ENCODE data around the gene PGAM2.

PGAM2 gene

DNA sequence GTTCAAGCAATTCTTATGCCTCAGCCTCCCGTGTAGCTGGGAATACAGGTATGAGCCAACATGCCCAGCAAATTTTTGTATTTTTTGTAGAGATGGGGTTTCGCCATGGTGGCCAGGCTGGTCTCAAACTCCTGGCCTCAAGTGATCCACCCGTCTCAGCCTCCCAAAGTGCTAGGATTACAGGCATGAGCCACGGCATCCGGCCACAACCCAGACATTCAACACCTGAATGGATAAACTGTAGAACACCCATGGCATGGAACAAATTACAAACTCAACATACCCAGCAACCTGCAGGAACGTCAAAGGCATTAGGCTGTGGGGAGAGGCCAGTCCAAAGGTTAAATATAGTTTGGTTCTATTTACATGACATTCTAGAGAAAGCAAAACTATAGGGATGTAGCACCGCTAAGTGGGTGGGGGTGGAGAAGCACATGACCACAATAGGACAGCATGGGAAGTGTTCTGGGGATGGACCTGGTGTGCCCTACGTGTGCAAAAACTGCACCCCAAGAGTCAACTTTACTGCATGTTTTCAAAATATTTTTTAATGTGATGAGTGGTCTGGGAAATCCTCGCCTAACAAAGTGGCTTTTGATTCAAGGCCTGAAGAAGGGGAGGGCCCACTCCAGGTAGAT is 6.5 kb upstream of the PGAM2 start:
- TF ChIP-seq, protein P1, sequence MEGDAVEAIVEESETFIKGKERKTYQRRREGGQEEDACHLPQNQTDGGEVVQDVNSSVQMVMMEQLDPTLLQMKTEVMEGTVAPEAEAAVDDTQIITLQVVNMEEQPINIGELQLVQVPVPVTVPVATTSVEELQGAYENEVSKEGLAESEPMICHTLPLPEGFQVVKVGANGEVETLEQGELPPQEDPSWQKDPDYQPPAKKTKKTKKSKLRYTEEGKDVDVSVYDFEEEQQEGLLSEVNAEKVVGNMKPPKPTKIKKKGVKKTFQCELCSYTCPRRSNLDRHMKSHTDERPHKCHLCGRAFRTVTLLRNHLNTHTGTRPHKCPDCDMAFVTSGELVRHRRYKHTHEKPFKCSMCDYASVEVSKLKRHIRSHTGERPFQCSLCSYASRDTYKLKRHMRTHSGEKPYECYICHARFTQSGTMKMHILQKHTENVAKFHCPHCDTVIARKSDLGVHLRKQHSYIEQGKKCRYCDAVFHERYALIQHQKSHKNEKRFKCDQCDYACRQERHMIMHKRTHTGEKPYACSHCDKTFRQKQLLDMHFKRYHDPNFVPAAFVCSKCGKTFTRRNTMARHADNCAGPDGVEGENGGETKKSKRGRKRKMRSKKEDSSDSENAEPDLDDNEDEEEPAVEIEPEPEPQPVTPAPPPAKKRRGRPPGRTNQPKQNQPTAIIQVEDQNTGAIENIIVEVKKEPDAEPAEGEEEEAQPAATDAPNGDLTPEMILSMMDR (conservative IDR thresholded peaks at IDR 0.05; ENCODE audit: low read depth, low read length): no peak
- DNase-seq (ENCODE audit: low read depth): no peak
- no peak overlapping the region for H3K4me3 ChIP-seq (ENCODE audit: low read depth, low read length)

DNA sequence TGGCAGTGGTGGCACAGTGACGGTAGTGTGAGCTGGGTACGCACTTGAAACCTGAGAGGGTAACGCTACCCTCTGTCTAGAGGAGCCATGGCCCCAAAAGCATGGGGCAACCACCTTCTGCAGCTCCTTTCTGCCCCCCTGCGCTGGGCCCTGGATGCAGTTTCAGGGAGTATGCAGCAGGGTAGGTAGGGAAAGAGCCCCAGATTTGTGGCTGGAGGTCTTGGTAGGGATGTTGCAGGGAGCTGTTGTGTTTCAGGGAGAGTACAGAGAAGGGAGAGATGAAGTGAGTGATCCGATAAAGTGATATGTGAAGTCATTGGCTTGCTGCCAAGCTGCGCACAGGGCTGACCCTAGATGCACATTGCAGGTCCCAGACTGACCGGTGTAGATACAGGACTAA is 2.7 kb upstream of the PGAM2 start:
- TF ChIP-seq, protein P1 (conservative IDR thresholded peaks at IDR 0.05; ENCODE audit: low read depth, low read length): no peak
- no peak overlapping the region for H3K4me3 ChIP-seq (ENCODE audit: low read depth, low read length)
- DNase-seq (ENCODE audit: low read depth): no peak

DNA sequence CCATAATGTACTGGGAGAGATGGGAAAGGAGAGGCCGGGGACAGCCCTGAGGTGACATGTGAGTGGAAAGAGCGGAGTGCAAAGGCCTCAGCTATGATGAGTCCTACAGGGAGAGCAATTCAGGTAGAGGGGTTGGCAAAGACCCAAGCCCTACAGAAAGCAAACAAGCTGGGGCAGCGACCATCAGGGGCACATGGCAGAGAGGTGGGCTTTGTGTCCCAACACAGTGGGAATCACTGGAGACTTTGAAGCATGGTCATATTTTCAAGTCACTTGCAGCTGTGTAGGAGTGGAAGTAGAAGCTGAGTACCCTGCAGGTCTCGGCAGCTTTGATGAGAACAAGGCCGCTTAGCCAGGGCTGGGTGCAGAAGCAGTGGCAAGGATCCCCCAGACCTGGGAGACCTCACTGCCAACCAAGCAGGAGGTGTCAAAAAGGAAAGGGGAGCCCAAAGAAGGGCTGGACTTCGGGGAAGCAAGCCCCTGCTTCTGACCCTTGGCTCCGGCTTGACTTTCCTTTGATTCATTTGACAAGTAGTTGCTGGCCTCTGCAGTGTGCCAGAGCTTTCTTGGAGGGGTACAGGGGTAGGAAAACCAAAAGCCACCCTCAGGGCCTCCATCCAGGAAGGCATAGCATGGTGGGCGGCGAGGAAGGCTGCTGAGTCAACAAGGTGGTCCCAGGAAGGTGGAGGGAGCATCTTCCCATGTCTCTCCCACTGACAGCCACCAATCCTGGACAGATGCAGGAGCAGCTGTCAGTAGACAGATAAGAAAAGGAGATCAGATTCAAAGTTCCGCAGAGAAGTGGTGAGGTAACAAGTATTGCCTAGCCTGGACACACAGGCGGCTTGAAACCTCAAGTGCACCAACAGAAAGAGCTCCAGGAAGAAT is 1.9 kb upstream of the PGAM2 start:
- TF ChIP-seq, protein P1 (conservative IDR thresholded peaks at IDR 0.05; ENCODE audit: low read depth, low read length): no peak
- H3K4me3 ChIP-seq (ENCODE audit: low read depth, low read length): no peak overlapping the region
- DNase-seq (ENCODE audit: low read depth): no peak

DNA sequence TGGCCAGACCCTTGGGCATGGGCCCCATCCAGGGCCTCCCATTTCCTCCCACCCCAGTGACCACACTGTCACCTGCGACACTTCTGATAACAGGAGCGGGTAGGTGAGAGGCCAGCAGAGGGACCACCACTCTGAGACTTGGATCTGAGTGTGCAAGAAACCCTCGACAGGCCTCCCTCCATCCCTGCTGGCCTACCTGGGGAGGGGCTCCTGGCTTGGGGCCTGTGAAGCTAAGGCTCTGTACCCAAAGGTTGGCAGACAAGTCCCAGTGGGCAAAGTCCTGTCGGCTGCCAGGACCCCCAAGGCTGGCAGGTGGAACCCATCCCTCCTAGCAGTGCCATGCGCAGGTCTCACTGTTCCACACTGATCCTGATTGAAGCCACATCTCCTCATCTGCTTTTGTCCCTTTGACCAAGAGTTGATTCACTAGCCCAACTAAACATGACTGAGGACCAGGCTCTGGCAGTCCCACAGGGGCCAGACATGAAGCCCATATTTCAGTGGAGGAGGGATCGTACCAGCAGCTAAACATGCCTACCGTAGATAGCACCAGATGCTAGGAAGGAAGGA is 1.2 kb upstream of the PGAM2 start:
- TF ChIP-seq, protein P1 (conservative IDR thresholded peaks at IDR 0.05; ENCODE audit: low read depth, low read length): no peak
- H3K4me3 ChIP-seq (ENCODE audit: low read depth, low read length): no peak overlapping the region
- DNase-seq (ENCODE audit: low read depth): no peak

DNA sequence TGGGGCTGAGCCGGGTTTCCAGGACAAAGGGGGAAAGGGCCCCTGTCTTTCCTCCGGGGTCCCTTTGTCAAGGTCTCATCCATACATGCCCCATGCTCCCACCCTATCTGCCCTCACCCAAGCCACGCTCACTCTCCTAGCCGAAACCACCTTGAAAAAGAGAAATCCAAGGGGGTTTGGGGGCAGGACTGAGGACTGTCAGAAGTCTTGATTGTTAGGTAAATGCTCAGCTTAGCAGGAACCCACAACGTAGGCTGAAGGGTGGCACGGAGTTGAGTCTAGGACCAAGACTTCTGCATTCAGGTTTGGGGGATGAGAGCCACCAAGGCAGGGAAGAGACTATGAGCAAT is 719 bp upstream of the PGAM2 start:
- no peak for DNase-seq (ENCODE audit: low read depth)
- no peak overlapping the region for H3K4me3 ChIP-seq (ENCODE audit: low read depth, low read length)
- TF ChIP-seq, protein P1 (conservative IDR thresholded peaks at IDR 0.05; ENCODE audit: low read depth, low read length): no peak

DNA sequence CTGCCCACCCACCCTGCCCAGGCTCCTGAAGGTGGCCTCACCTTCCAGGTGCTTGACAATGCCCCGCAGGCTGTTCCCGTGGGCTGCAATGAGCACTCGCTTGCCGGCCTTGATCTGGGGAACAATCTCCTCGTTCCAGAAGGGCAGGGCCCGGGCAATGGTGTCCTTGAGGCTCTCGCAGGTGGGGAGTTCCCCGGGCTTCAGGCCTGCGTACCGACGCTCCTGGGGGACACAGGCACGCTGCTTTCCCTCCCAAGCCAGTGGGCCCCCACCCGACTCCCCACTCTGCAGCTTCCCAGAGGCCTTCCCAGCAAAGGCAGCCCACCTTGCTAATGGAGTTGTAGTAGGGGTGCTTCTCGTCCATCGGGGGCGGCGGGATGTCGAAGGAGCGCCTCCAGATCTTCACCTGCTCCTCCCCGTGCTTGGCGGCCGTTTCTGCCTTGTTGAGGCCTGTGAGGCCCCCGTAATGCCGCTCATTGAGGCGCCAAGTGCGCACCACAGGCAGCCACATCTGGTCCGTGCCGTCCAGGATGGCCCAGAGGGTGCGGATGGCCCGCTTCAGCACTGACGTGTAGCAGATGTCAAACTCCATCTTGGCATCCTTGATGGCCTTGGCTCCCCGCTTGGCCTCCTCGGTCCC is 456 bp downstream of the PGAM2 start:
- TF ChIP-seq, protein P1 (conservative IDR thresholded peaks at IDR 0.05; ENCODE audit: low read depth, low read length): no peak
- no peak for DNase-seq (ENCODE audit: low read depth)
- no peak overlapping the region for H3K4me3 ChIP-seq (ENCODE audit: low read depth, low read length)

Measured in choroid plexus epithelial cell (primary cell).